SHP77 (cell line): ENCODE measurements around the gene PRDX3.
A peak's percentile ranks its signal among the peaks of the same experiment; 100 is the strongest.
"Not testable (repeated sequence)": the region's sequence is repeated elsewhere in the genome, so short reads cannot be mapped to it uniquely, and the experiment has no call there.

Source experiments
- DNase-seq, 2 experiments: peaks; one replicate each; lab custom pipeline; 2025; lab: John Stamatoyannopoulos, UW

The PRDX3 gene

DNA sequence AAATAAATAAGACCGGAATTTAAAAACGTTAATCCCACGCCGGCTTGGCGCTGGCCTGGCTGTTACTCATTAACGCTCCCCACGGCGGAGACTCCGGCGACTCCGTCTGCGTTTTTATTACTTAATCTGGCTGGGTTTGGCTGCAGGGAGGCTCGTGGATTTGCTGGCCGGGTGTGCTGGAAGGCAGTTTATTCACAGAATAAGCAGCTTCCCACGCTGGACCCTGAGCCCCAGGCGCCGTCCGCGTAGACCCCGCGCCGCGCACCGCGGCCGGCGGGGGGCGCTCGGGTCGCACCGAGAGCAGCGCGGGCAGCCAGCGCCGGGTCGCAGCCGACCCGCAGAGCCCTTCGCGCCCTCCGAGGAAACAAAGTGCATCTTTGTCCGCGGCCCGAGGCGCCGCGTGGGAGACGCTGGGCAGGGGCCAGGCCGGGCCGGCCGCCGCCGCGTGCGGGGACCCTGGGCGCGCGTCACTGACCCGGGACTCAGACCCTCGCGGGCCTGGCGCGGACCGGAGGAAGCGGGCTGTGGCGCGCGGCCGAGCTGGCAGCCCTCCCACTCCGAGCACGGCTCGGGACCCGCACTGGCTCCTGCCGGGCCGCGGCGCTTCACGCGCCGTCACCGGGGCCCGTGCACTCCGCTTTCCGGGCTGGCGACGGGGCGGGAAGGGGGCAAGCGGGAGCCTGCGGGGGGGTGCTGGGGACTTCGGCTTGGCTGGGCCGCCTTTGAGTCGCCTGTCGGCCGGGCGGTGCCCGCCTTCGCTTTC, 28.2 kb upstream of the PRDX3 start:
- DNase-seq: peak; percentile 46 to 65

DNA sequence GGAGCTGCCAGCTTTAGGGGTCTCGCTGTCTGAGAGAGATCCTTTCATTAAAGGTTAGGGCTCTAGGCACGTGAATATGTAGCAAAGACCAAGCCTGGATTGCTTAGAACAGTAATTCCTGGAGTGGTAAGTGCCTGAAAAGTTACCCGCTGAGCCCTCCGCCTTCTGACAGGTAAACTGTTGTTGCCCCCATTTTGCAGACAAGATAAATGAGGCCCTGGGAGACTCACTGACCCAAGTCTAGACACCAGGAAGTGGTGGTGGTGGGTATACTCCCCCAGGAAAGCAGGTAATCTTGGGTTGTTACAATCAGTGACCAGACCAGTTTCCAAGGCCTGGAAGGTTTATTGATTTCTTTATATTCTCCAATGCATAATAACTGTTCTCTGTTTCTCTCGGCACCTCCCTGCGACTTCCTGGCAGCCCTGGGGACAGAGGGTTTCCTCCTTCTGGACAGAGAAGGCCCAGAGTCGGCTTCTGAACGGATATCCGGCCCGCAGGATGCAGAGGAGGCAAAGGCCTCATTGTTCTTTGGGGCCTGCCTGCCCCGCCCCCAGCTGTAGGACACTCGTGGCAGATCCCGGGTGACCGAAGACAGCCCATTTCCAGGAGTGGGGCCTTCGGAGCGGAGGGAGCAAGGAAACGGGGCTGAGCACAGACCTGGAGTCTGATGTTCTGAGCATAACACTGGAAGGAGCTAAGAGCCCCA, 27.4 kb upstream of the PRDX3 start:
- DNase-seq: peak; percentile 17 to 55

DNA sequence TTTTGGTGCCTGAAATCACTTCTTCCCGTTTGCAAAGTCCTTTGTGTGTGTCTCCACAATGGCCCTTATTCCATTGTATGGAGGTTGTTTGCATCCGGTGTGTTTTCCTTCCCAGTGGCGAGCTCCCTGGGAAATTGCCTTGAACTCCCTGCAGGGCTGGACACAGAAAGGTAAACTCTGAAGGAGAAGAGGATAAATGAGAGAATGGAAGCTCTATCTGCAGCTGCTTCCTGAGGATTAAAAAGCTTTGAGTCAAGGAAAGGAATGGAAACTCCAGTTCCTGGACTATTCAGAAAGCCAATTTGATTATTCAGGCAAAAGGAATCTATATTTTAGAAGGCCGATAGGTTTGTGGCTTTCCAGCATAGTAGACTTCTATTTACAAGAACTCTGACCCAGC, 24.4 kb upstream of the PRDX3 start:
- DNase-seq: no peak

DNA sequence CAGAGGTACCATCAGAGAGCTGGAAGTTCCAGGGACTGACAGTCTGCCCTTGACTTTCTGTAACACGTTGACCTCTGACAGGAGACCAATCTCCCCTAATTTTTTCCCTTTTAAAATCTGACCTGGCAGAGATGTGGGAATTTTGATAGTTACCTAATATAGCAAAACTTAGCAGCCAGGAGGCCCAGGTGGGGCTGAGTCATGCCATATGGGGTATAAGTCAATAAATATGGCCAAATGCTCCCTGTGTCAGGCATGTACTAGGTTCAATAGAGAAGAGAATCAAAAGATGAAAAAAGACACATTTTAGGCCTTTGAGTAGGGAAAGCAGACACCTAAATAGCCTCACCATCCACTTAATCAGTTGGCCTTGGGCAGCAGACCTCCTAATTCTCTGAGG, 22.6 kb upstream of the PRDX3 start:
- no peak for DNase-seq

DNA sequence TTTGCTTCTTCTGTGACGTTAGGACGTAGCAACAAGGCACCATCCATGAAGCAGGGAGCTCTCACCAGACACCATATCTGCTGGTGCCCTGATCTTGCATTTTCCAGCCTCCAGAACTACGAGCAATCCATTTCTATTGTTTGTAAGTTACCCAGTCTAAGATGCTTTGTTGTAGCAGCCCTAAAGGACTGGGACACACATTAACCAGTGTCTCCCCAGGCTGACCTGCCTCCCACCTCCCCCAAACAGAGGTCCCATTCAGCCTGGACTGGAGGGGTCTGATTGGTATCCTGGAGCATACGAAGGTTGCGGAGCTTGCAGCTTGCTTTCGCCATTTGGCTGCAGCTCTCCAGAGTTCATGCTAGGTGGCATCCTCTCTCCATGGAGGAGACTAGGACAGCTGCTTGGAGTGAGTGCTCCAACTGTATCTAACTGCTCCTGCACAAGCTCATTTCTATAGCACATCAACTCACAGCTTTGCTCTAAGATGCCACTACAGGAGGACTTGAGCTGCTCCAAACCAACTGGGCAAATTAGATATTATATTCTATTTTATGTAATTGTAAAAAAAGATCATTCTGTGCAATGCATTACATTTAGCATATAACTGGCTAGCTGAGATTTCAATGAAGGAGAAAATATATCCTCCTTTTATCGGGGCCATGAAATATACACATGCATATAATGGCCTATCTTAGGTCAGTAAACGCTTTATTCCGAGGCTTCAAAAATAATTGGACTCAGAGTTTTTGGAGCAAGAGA, 20.8 kb upstream of the PRDX3 start:
- DNase-seq: peak; percentile 80 to 86

DNA sequence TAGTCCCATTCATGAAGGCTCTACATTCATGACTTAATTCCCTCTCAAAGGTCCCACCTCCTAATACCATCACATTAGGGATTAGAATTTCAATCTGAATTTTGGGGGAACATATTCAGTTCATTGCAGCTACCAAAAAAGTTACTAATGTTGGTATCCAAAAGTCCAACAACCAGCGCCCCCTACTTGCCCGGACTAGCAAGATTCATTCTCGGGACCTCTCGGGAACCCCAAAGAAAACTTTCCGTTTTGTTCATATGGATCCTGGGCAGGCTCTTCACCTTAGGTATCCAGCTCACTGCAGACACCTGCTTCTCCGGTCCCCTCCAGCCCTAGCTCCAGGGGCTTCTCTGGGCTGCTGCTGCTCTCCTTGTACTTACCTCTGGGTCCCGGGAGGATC, 19.8 kb upstream of the PRDX3 start:
- no peak for DNase-seq

DNA sequence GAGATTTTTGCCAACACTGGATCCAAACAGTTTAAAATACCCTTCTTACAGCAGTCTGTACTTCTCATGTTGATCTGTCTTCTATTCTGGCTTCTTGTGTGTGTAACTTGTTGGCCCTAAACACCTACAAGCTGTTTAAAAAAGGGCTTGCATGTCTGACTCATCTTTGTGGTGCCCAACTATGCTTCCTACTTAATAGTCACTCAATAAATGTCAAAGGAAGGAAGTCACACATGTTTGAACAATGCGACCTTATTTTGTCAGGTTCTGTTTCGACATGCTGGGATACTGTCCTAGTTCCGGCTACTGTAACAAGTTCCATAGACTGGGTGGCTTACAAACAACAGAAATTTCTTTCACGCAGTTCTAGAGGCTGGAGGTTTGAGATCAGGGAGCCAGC, 19.3 kb upstream of the PRDX3 start:
- DNase-seq: no peak

DNA sequence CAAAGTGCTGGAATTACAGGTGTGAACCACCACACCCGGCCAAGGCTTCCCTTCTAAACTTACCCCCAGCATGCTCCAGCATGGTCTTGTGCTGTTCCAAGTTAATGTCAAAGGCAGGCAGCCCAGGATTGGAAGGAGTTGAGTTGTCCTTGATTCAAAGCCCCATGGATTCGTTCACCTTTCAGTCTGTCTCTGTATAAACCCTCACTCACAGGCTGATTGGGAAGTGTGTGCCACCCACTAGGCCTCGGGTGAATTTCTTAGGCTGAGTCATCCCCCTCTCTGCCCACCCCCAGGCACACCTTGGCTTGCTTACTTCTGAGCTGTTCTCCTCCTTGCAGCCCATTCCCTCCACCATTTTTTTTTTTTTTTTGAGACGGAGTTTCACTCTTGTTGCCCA, 13.3 kb upstream of the PRDX3 start:
- no peak for DNase-seq

DNA sequence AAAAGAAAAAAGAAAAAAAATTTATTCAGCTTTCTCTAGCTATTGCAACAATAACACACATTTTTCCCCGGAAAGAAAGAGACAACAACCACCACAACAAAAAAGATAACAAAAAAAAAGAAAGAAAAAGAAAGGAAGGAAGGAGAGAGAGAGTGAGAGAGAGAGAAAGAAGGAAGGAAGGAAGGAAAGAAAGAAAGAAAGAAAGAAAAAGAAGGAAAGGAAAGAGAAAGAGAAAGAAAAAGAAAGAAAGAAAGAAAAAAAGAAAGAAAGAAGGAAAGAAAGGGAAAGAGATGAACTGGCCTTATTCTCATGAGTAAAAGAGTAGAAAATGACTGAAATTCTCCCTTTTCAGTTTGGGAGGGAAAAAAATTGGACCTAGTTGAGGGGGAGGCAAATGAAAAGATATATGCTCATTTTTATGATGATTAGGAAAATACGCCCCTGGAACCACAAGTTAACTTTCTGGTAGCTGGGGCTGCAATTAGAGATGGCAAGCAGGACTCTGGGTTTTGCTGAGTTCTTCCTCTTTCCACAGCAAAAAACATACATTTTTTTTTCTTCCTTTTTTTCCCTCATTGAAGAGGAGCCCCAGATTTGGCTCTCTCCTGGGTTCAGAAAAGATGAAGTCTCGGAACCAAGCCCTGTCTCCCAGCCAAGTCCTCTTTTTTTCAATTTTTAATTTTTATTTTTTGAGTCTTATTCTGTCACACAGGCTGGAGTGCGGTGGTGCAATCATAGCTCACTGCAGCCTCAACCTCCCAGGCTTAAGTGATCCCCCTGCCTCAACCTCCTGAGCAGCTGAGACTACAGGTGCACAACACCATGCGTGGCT, 12.6 kb upstream of the PRDX3 start:
- DNase-seq: no peak

DNA sequence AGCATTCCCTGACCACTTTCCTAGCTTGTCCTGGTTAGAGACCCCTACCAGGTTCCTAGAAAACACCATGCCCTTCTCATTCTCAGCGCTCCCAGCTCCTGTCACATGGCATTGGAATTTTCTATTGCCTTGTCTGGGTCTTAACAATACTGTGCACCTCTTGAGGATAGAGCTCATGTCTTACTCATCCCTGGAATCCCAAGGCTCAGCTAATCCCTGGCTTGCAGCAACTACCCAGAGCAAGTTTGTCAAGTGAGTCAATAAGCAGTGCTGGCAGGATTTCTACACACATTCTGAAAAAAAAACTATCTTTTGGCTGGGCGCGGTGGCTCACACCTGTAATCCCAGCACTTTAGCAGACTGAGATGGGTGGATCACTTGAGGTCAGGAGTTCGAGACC, 11.7 kb upstream of the PRDX3 start:
- no peak for DNase-seq

DNA sequence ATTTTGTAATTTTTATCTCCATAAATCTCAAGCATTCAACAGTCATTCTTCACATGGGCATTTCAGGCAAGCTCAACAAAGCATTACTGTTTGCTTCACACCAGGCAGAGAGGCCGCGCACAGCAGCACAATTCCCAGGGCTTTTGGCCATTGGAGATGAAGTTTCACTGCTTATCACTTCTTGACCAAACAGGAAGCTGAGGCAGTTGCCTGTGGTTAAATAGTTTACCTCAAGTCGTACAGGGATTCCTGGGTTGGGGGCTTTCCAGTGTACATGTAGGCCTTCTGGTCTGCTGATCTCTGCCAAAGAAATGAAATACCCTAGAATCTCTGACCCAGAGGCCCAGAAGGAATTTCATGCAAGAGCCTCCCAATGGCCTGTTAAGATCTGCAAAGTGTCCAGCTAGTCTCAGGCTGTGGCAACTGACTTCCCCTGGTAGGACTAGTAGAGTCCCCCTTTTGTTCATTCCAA, 11.2 kb upstream of the PRDX3 start:
- DNase-seq: no peak

DNA sequence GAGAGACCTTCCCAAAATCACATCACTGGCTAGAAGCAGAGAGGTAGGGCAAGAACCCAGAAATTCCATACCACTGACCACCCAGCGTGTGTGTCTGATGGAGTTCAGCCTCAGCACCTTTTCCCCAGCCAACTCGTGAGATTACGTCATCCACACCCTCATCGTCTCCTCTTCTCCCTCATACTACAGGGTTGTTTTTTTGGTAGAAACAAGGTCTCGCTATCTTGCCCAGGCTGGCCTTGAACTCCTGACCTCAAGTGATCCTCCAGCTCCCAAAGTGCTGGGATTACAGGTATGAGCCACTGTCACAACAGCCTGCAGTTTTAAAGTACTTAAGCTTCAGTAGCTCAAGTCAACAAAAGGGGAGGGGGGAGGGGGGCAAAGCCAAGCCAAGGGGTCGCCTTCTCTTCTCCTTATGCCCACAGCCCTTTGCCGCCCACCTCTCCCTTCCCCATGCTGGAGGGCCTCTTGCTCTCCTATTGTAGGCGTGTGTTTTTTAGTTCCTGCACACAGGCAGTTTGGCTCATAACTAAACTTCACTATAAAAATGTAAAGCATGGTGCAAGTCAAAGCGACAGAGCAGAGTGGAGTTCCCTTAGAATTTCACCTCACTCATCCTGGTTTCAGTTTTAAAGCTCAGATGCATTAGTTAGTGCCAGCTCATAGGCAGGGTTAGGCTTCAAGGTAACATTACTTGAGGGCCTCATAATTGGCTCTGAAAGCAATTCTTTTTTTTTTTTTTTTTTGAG, 5.2 kb upstream of the PRDX3 start:
- DNase-seq: no peak

DNA sequence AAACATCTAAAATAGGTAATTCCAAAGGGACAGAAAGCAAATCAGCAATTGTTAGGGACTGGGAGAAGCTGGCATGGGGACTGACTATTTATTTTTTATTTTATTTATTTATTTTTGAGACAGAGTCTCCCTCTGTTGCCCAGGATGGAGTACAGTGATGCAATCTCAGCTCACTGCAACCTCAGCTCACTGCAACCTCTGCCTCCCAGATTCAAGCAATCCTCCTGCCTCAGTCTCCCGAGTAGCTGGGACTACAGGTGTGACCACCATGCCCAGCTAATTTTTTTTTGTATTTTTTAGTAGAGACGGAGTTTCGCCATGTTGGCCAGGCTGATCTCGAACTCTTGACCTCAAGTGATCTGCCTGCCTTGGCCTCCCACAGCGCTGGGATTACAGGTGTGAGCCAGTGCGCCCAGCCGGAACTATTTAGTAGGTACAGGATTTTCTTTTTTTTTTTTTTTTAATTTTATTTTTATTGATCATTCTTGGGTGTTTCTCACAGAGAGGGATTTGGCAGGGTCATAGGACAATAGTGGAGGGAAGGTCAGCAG, 2.3 kb upstream of the PRDX3 start:
- not testable (repeated sequence) for DNase-seq

DNA sequence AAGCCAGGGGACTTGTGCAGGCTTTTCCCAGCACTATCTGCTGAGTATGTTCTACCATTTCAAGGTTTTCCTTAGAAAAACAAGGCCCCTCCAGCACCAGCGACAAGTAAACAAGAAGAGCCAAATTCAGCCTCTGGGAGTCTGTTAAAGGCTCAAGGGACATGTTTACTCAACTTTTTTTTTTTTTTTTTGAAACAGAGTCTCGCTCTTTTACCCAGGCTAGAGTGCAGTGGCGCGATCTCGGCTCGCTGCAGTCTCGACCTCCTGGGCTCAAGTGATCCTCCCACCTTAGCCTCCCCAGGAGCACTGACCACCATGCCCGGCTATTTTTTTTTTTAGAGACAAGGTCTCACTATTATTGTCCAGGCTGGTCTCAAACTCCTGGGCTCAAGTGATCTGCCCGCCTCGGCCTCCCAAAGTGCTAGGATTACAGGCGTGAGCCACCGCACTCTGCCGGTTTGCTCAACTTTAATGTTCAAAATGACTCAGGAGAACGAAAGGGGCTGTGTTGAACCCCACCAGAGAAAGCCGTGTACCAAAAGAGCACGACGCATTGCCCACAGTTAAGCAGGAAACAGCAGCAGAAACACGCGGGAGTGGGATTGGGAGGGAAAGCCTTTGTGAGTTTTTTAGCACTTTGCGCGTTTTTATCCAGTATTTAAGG, 772 bp downstream of the PRDX3 start:
- DNase-seq: no peak

DNA sequence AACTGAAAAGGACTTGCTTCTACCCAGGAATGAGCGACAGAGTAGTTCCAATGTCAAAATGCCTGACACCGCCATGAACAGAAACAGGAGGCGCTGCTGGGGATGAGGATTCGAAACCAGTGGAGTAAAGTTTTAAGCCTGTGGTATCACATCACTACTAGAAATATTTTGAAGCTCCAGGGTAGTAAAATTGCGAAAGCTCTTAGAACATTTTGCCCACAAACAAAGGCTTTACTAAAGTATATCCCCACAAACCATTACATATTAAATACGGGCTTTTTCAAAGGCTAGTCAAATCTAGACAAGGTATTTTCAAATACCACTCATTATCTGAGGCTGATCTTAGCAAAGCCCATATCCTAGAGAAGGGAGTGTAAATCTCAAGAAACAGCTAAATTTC, 2.4 kb downstream of the PRDX3 start:
- no peak for DNase-seq

DNA sequence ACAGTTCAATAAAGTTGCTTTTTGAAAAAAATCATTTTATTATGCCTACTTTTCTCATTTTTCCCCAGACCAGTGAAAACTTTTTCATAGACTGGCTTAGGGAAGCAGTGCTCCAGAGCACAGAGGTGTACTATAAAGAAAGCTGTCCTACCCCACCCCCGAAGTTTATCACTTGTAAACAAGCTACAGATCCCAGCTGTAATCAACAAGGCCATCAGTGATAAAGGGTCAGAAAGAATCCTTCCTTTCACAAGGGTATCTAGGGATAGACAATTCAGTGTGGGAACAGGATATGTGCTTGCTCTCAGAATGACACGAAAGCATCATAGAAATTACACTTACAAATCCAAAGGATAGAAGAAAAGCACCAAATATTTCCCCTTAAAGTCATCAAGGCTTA, 4.5 kb downstream of the PRDX3 start:
- no peak for DNase-seq

DNA sequence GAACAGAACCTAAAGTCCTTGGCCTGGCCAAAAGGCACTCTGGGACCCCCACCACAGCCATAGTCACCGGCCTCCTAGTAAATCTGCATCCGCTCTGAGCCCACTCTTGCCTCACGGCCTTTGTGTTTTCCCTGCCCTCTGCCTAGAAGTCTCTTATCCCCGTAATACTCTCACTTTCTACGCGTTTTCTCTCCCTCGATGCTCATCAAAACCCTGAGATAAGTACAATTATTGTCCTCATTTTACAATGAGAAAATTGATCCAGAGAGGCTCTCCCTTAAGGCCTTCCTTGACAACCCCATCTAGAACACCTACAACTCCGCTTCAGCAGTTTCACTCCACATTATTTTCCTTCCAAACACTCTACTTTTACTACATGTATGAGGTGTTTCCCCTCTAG, 11.6 kb downstream of the PRDX3 start:
- DNase-seq: no peak

DNA sequence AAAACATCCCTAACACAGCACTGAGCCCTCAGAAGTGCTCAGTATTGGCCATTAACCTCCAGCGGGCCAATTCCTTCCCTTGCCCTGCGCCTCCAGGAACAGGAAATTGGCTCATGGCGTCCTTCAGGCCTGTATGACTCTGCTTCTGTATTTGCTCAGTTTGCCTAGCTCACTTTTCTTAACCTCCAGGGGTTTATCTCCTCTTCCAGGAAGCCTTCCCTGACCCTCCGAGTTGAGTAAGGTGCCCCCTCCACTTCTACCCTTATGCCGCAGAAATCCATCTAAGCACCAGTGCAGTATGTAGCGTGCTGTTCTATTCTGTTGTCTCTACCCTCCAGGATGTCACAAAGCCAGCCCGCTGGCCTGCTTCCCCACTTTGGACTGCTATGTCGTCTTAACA, 12.0 kb downstream of the PRDX3 start:
- DNase-seq: no peak

DNA sequence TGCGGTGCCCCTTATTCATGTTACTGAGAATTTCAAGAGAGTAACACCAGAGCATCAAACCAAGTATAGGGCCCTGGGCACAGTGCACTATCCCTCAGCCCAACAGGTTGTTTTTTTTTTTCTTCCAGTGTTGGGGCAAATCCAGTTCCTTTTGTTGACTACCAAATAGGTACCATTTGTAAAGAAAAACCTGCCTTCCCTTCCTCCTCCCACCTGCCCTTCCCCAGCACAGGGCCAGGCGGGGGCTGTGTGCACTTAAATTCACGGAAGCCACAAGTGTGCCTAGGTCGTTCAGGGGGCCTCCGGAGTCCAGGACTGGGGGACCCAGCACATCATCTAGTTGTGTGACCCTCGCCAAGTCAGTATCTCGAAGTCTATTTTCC, 12.5 kb downstream of the PRDX3 start:
- DNase-seq: no peak
